Smooth muscle cell of the brain vasculature (primary cell): ENCODE measurements around the gene SMO.

Source experiments
- DNase-seq: peaks from one replicate; pipeline ENCODE4 v3.0.0-alpha.2; 2012; ENCODE audit warnings: low read depth, low spot score

Gene SMO

GRCh38 chr7:129188372-129188891, at the start of gene SMO:
SMO (plus strand) TSS chr7:129188633; CDS start chr7:129189152, 519 bp downstream.
- DNase-seq = no peak

GRCh38 chr7:129143724-129144094, 44.7 kb upstream of the SMO start:
- DNase-seq = no peak

- DNase-seq = no peak
Measured at GRCh38 chr7:129144095-129144833, 44.2 kb upstream of the SMO start, which contains the start of gene TSPAN33. TSPAN33 (plus strand) TSS chr7:129144707; CDS start chr7:129144981, 274 bp downstream.

- DNase-seq = no peak
Measured at GRCh38 chr7:129144834-129145668, 43.4 kb upstream of the SMO start.

GRCh38 chr7:129146237-129146979, 42.0 kb upstream of the SMO start:
- DNase-seq = no peak

GRCh38 chr7:129147731-129148130, 40.7 kb upstream of the SMO start:
- DNase-seq = no peak

- no peak for DNase-seq
Measured at GRCh38 chr7:129149511-129149910, 38.9 kb upstream of the SMO start.

- no peak for DNase-seq
Measured at GRCh38 chr7:129150199-129150996, 38.0 kb upstream of the SMO start.

- no peak for DNase-seq
Measured at GRCh38 chr7:129157651-129158050, 30.8 kb upstream of the SMO start.

- no peak for DNase-seq
Measured at GRCh38 chr7:129159539-129159938, 28.9 kb upstream of the SMO start.

GRCh38 chr7:129160161-129160905, 28.1 kb upstream of the SMO start:
- no peak for DNase-seq

GRCh38 chr7:129161524-129162225, 26.8 kb upstream of the SMO start:
- DNase-seq = no peak

GRCh38 chr7:129162732-129163131, 25.7 kb upstream of the SMO start:
- DNase-seq = no peak

- peak; percentile 39 for DNase-seq
Measured at GRCh38 chr7:129163875-129164544, 24.4 kb upstream of the SMO start.

GRCh38 chr7:129166745-129167144, 21.7 kb upstream of the SMO start:
- DNase-seq = no peak

- no peak for DNase-seq
Measured at GRCh38 chr7:129167817-129168216, 20.6 kb upstream of the SMO start.

GRCh38 chr7:129168231-129169021, 20.0 kb upstream of the SMO start:
- no peak for DNase-seq

GRCh38 chr7:129169171-129169671, 19.2 kb upstream of the SMO start:
- no peak for DNase-seq
